B cell (primary cell): ENCODE data around the gene IL13RA1. TPM values are rescaled to one million over a fixed set of nuclear protein-coding genes. Genes with fewer than 3 reads are reported as not detected.

Experiments
- ATAC-seq: fragments of 200-7000 bp; cut with Tn5 transposase; one replicate; pipeline ENCODE4 v1.10.0; 2021; ENCODE audit warnings: low read depth, mild to moderate bottlenecking, moderate number of reproducible peaks, moderate library complexity
- CTCF ChIA-PET: fragments of 350-600 bp; sonication (Branson Sonifier 250); formaldehyde crosslinking; loops from one replicate; lab custom pipeline; 2021; ENCODE audit warnings: antibody characterized with exemption, inconsistent platforms; lab: Charles Lee
- POLR2A ChIA-PET: fragments of 350-600 bp; sonication (Branson Sonifier 250); formaldehyde crosslinking; loops from one replicate; lab custom pipeline; 2021; ENCODE audit warnings: antibody characterized with exemption; lab: Charles Lee
- DNase-seq: peaks from one replicate; pipeline ENCODE4 v3.0.0; 2013
- H2AFZ ChIP-seq: 2 replicates; pipeline ENCODE4 v1.6.1; 2012; ENCODE audit warnings: mild to moderate bottlenecking, low read depth, low read length; ENCODE audit not compliant: insufficient read depth, poor library complexity, severe bottlenecking
- H3K27ac ChIP-seq, 2 donors: 1 replicate in 1 of 2; 2 replicates in 1 of 2; pipeline ENCODE4 v1.5.1; 2012 to 2013; ENCODE audit warnings: low read length in 2 of 2, mild to moderate bottlenecking in 2 of 2, moderate library complexity in 1 of 2
- H3K27me3 ChIP-seq, 4 experiments: fragments of 200-600 bp in 1 of 4; sonication (generic) in 1 of 4; replicated peaks in 1 of 4; 1 replicate in 2 of 4; 2 replicates in 2 of 4; pipeline versions ENCODE4 v1.6.1 to v1.7.0; 2013 to 2016; ENCODE audit warnings: low read length in 3 of 4, mild to moderate bottlenecking in 2 of 4, mixed read lengths in 1 of 4, moderate library complexity in 1 of 4; ENCODE audit not compliant: insufficient read depth in 4 of 4, control insufficient read depth in 3 of 4; ENCODE audit errors: control extremely low read depth in 1 of 4
- H3K36me3 ChIP-seq, 2 experiments: replicated peaks in 1 of 2; 1 replicate in 1 of 2; 2 replicates in 1 of 2; pipeline versions ENCODE4 v1.6.1 to v1.7.1; 2013; ENCODE audit warnings: low read length in 1 of 2; ENCODE audit not compliant: insufficient read depth in 2 of 2, control insufficient read depth in 1 of 2; ENCODE audit errors: control extremely low read depth in 1 of 2, extremely low read depth in 1 of 2
- H3K4me1 ChIP-seq, 2 donors: fragments of 200-600 bp in 1 of 2; sonication (generic) in 1 of 2; 1 replicate in 1 of 2; 2 replicates in 1 of 2; pipeline versions ENCODE4 v1.5.1 to v1.6.1; 2013 to 2017; ENCODE audit warnings: low read length in 2 of 2; ENCODE audit not compliant: control insufficient read depth in 2 of 2, insufficient read depth in 2 of 2
- H3K4me2 ChIP-seq: replicated peaks from 2 replicates; pipeline ENCODE3; 2012; ENCODE audit warnings: mild to moderate bottlenecking, low read depth, low read length; ENCODE audit not compliant: poor library complexity, severe bottlenecking
- H3K4me3 ChIP-seq, 5 experiments: fragments of 200-600 bp in 1 of 5; sonication (generic) in 1 of 5; 1 replicate in 3 of 5; 2 replicates in 2 of 5; pipeline versions ENCODE4 v1.5.1 to v1.7.0; 2011 to 2016; ENCODE audit warnings: low read length in 4 of 5, mild to moderate bottlenecking in 4 of 5, low read depth in 2 of 5, control low read depth in 1 of 5, moderate library complexity in 1 of 5; ENCODE audit not compliant: insufficient read depth in 1 of 5; ENCODE audit errors: control extremely low read depth in 1 of 5, extremely low read depth in 1 of 5
- H3K79me2 ChIP-seq: fragments of 200-600 bp; sonication (generic); one replicate; pipeline ENCODE4 v1.6.0; 2016; ENCODE audit warnings: low read length; ENCODE audit not compliant: control insufficient read depth, insufficient read depth
- H3K9ac ChIP-seq: fragments of 200-600 bp; sonication (generic); 2 replicates; pipeline ENCODE4 v1.6.1; 2017; ENCODE audit warnings: mild to moderate bottlenecking, low read length, moderate library complexity
- H3K9me3 ChIP-seq, 3 donors: one replicate each; pipeline versions ENCODE4 v1.6.1 to v1.7.1; 2013; ENCODE audit warnings: low read length in 2 of 3; ENCODE audit not compliant: control insufficient read depth in 2 of 3, insufficient read depth in 1 of 3; ENCODE audit errors: control extremely low read depth in 1 of 3
- H4K20me1 ChIP-seq: 2 replicates; pipeline ENCODE4 v1.6.0; 2012; ENCODE audit warnings: mild to moderate bottlenecking, low read length; ENCODE audit not compliant: insufficient read depth, control insufficient read depth, poor library complexity, severe bottlenecking
- H3K27ac Mint-ChIP-seq: one replicate; pipeline ENCODE4 v1.8.0; 2021; ENCODE audit warnings: mixed read lengths
- H3K27me3 Mint-ChIP-seq: one replicate; pipeline ENCODE4 v1.8.0; 2021; ENCODE audit warnings: mixed read lengths
- H3K4me1 Mint-ChIP-seq: one replicate; pipeline ENCODE4 v1.8.0; 2021; ENCODE audit warnings: mixed read lengths
- H3K4me3 Mint-ChIP-seq: one replicate; pipeline ENCODE4 v1.8.0; 2021; ENCODE audit warnings: mixed read lengths
- H3K9me3 Mint-ChIP-seq: one replicate; pipeline ENCODE4 v1.8.0; 2022; ENCODE audit warnings: mixed read lengths; ENCODE audit not compliant: insufficient read depth
- CTCF ChIP-seq: fragments of 200-600 bp; IDR thresholded peaks from one replicate; pipeline ENCODE4 v1.8.0; 2022; ENCODE audit warnings: antibody characterized with exemption, mild to moderate bottlenecking
- EZH2 ChIP-seq: IDR thresholded peaks from 2 replicates; pipeline ENCODE4 v1.6.1; 2012; ENCODE audit warnings: borderline replicate concordance, low read depth, mild to moderate bottlenecking, moderate library complexity, low read length; ENCODE audit not compliant: insufficient read depth, poor library complexity, severe bottlenecking
- WGBS: methylation state at CpG from one replicate; pipeline ENCODE4 v1.1.5; 2013; ENCODE audit warnings: missing lambda C conversion rate; ENCODE audit not compliant: insufficient coverage; 5-methylcytosine and 5-hydroxymethylcytosine counted together
- intact Hi-C: fragments of 100-400 bp; cut with micrococcal nuclease; formaldehyde crosslinking; loops from one replicate; pipeline ENCODE4 v1.10.0; 2022
- polyA plus RNA-seq: library from polyadenylated mRNA; depleted of rRNA; stranded (reverse); fragments of >200 nt; gene quantifications from 2 replicates; pipeline ENCODE4 v1.2.3, GENCODE V29; 2012
- total RNA-seq, 2 donors: library from RNA; stranded (reverse); fragments of 120-200 nt in 1 of 2; gene quantifications; 1 replicate in 1 of 2; 2 replicates in 1 of 2; pipeline versions ENCODE4 v1.2.3 to v1.2.4, GENCODE V29; 2013 to 2022

IL13RA1 gene
- total and polyA plus RNA-seq, 2 donors (not counting 1 experiment from before 2014, with no cell fraction given), result 9.2 to 36.1 TPM

GRCh38 chrX:118758511-118758910, 31.1 kb downstream of the IL13RA1 start:
- no peak for ATAC-seq
- TF ChIP-seq EZH2 (no peak), CTCF (no peak)
- ChIA-PET CTCF (no interaction called here), POLR2A (no interaction called here)
- Histone ChIP-seq H3K9ac (no peak overlapping the region), H3K4me3 (no peak overlapping the region), H4K20me1 (no peaks in the 10 kb centered on the region), H3K4me1 (peaks cover 0 to under 1% of the 10 kb centered on the region in 2 donors), H3K36me3 (no peaks in the 10 kb centered on the region), H2AFZ (no peak overlapping the region), H3K9me3 (no peaks in the 10 kb centered on the region), H3K27me3 (no peaks in the 10 kb centered on the region), H3K27ac (no peak overlapping the region), H3K79me2 (no peaks in the 10 kb centered on the region), H3K4me2 (no peak overlapping the region)
- Mint-ChIP-seq H3K27ac (no peak overlapping the region), H3K4me1 (peaks cover 10% of the 10 kb centered on the region), H3K9me3 (no peaks in the 10 kb centered on the region), H3K27me3 (no peaks in the 10 kb centered on the region), H3K4me3 (no peak overlapping the region)
- no peak for DNase-seq
- intact Hi-C loops, result loop anchor here (10.0 kb wide), 1 partner anchor 46 kb away; no protein-coding TSS in a partner anchor
- WGBS, result no CpG with 5 or more reads among the region's 2 CpGs

- TF ChIP-seq EZH2 (no peak), CTCF (no peak)
- no peaks in the 10 kb centered on the region for H3K79me2 ChIP-seq
- CTCF ChIA-PET, result no interaction called here
- no peaks in the 10 kb centered on the region for H3K9me3 ChIP-seq
- Mint-ChIP-seq H3K27me3 (no peaks in the 10 kb centered on the region), H3K27ac (no peak overlapping the region), H3K9me3 (no peaks in the 10 kb centered on the region), H3K4me3 (no peak overlapping the region), H3K4me1 (peaks cover 6% of the 10 kb centered on the region)
- no peaks in the 10 kb centered on the region for H3K4me1 ChIP-seq
- intact Hi-C loops, result no loop called here
- no peak overlapping the region for H3K27ac ChIP-seq
- POLR2A ChIA-PET, result no interaction called here
- no peaks in the 10 kb centered on the region for H4K20me1 ChIP-seq
- no peak overlapping the region for H3K9ac ChIP-seq
- H3K4me2 ChIP-seq, result no peak overlapping the region
- no peak for DNase-seq
- no peak overlapping the region for H3K4me3 ChIP-seq
- ATAC-seq, result no peak
- H3K36me3 ChIP-seq, result no peaks in the 10 kb centered on the region
- no peaks in the 10 kb centered on the region for H3K27me3 ChIP-seq
- WGBS, result no CpG with 5 or more reads among the region's 3 CpGs
- H2AFZ ChIP-seq, result no peak overlapping the region
Observed at GRCh38 chrX:118760025-118760424, 32.6 kb downstream of the IL13RA1 start.
